ENCODE measurements around the gene DDR1.
"Not testable (repeated sequence)": the region's sequence is repeated elsewhere in the genome, so short reads cannot be mapped to it uniquely, and the experiment has no call there.

DNA sequence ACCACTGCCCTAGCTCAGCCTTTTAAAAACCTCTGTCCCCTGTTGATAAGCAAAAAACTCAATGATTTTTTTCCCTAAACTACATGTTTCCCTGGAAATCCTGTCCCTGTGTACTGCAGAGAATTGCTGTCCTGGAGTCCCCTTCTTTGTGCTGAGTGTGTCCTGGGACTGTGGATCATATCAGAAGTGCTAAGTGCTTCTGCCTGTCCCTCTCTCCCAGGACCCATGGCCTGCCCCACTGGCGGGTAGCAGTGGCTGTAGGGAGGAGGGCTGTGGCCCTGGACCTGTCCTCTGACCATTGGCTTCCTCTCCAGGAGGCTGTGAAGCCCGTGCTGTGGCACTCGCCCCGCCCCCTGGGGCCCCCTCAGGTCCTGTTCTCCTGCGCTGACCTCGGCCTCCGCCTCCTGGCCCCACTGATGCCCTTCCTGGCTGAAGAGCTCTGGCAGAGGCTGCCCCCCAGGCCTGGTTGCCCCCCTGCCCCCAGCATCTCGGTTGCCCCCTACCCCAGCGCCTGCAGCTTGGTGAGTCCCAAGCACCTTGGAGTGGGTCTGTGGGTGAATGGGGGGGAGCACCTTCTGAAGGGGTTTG, 39.8 kb downstream of the DDR1 start:
- not testable (repeated sequence) for TF ChIP-seq CTCF (IDR thresholded peaks at IDR 0.05; ENCODE audit: low read depth, low read length); EZH2phosphoT487 (IDR thresholded peaks at IDR 0.05; ENCODE audit: low read depth)

Measured in OCI-LY3 (cell line).